Activated CD8-positive, alpha-beta T cell treated with anti-CD3 and anti-CD28 coated beads for 36 hours (primary cell): ENCODE measurements around the gene TFB1M. TPM values are rescaled to one million over a fixed set of nuclear protein-coding genes. Genes with fewer than 3 reads are reported as not detected.

Experiments
- ATAC-seq: fragments of 200-7000 bp; cut with Tn5 transposase; one replicate; pipeline ENCODE4 v1.10.0; 2021; ENCODE audit warnings: mild to moderate bottlenecking, moderate library complexity
- CTCF ChIA-PET: fragments of 350-600 bp; sonication (Branson Sonifier 250); formaldehyde crosslinking; loops from one replicate; lab custom pipeline; 2021; ENCODE audit warnings: antibody characterized with exemption; lab: Charles Lee
- POLR2A ChIA-PET: fragments of 350-600 bp; sonication (Branson Sonifier 250); formaldehyde crosslinking; loops from one replicate; lab custom pipeline; 2021; ENCODE audit warnings: antibody characterized with exemption; lab: Charles Lee
- DNase-seq: peaks from one replicate; pipeline ENCODE4 v3.0.0-alpha.2; 2020
- H3K27ac Mint-ChIP-seq: one replicate; pipeline ENCODE4 v1.8.0; 2021; ENCODE audit warnings: mild to moderate bottlenecking, mixed read lengths
- H3K27me3 Mint-ChIP-seq: one replicate; pipeline ENCODE4 v1.8.0; 2021; ENCODE audit warnings: mixed read lengths
- H3K36me3 Mint-ChIP-seq: one replicate; pipeline ENCODE4 v1.8.0; 2021; ENCODE audit warnings: low read depth, mixed read lengths
- H3K4me1 Mint-ChIP-seq: one replicate; pipeline ENCODE4 v1.8.0; 2021; ENCODE audit warnings: low read depth, mixed read lengths
- H3K4me3 Mint-ChIP-seq: one replicate; pipeline ENCODE4 v1.8.0; 2021; ENCODE audit warnings: mild to moderate bottlenecking, moderate library complexity, mixed read lengths
- H3K9me3 Mint-ChIP-seq: one replicate; pipeline ENCODE4 v1.8.0; 2021; ENCODE audit warnings: mixed read lengths
- CTCF ChIP-seq: fragments of 200-600 bp; IDR thresholded peaks from one replicate; pipeline ENCODE4 v1.8.0; 2022; ENCODE audit warnings: antibody characterized with exemption, mild to moderate bottlenecking
- intact Hi-C: fragments of 100-400 bp; cut with micrococcal nuclease; formaldehyde crosslinking; loops from one replicate; pipeline ENCODE4 v1.10.0; 2022
- total RNA-seq, 2 experiments: library from RNA; stranded (reverse); gene quantifications; one replicate each; pipeline ENCODE4 v1.2.3, GENCODE V29; 2021

Gene TFB1M
- total RNA-seq, 2 experiments from 2014 or later: 70.9 to 76.6 TPM

DNA sequence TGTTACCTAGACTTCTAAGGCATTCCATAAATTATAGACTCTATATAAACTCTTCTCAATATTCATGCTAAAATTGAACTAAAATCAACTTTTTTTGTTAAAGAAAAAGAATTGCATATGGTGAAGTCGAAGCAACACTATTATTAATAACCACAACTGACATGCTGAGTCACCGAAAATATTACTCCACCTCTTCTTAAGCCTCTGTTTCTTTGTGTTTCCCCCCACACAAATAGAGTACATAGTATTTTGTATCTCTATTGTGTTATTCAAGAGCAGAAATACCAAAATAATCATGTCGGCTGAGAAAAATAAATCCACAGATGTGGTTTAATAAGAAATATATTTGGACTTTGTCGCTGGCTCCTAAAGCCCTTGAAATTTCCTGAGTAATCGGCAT is 23.8 kb downstream of the TFB1M start:
- ATAC-seq (no peak), DNase-seq (no peak)
- Mint-ChIP-seq H3K4me3 (no peak overlapping the region), H3K27ac (no peak overlapping the region), H3K36me3 (peaks cover 53% of the 10 kb centered on the region), H3K9me3 (no peaks in the 10 kb centered on the region), H3K27me3 (no peaks in the 10 kb centered on the region), H3K4me1 (peaks cover 5% of the 10 kb centered on the region)
- intact Hi-C loops: no loop called here
- ChIA-PET CTCF (interaction anchor here (1.2 kb wide), 1 partner anchor 10 kb away, joined by 3 read pairs; no protein-coding TSS in a partner anchor), POLR2A (no interaction called here)
- no peak for TF ChIP-seq CTCF

DNA sequence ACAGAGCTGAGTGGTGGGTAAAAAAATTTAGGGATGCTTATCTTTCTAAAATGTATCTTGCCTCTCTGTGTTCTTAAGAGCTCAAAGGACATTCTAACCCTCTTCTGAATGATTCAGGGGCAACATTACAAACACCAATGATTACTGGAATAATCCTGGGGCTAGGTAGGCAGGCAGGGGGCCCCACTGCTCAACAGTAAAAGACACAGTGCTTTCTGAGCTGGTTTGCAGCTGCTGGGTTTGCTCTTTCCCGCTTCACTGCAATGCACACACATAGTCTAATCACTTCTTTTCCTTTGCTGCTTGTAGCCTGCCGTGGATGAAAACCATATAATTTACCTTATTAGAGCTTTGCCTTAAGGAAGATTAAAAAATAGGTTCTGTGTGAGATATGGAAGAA is 26.5 kb downstream of the TFB1M start:
- intact Hi-C loops: no loop called here
- TF ChIP-seq CTCF: no peak
- Mint-ChIP-seq H3K4me1 (peaks cover 5% of the 10 kb centered on the region), H3K27ac (no peak overlapping the region), H3K9me3 (no peaks in the 10 kb centered on the region), H3K27me3 (no peaks in the 10 kb centered on the region), H3K4me3 (no peak overlapping the region), H3K36me3 (peaks cover 53% of the 10 kb centered on the region)
- DNase-seq: no peak
- ChIA-PET POLR2A (interaction anchor here (1.5 kb wide), 1 partner anchor 26 kb away, joined by 5 read pairs; no protein-coding TSS in a partner anchor), CTCF (interaction anchor here (0.8 to 1.2 kb wide), 4 partner anchors 26 to 360 kb away, joined by 3 to 4 read pairs (median 3); no protein-coding TSS in a partner anchor)
- ATAC-seq: no peak

DNA sequence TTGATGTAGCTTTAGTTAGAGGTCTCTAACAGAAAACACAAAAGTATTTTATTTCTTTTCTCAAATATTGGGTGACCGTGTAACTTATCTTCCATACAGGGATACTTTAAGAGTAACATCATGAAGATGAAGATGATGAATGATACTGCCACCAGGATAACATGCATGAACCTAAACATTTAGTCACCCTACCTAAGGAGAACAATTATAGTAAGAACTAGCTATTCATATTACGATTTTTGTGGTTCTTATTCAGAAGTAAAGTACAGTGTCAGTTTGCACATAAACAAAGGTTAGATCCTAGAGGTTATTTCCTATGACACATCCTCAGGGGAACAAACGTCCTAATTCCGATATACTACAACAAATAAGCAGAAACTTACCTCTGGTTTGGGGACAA is 29.5 kb downstream of the TFB1M start:
- TF ChIP-seq CTCF: no peak
- ATAC-seq: no peak
- Mint-ChIP-seq H3K9me3 (no peaks in the 10 kb centered on the region), H3K4me3 (no peak overlapping the region), H3K27me3 (no peaks in the 10 kb centered on the region), H3K27ac (no peak overlapping the region), H3K4me1 (peaks cover 4% of the 10 kb centered on the region), H3K36me3 (peaks cover 47% of the 10 kb centered on the region)
- ChIA-PET CTCF (interaction anchor here (2.4 kb wide), 1 partner anchor 16 kb away, joined by 6 read pairs; no protein-coding TSS in a partner anchor), POLR2A (no interaction called here)
- intact Hi-C loops: no loop called here
- no peak for DNase-seq

GRCh38 chr6:155278319-155279049 is 35.8 kb downstream of the TFB1M start:
- peaks cover 8% of the 10 kb centered on the region for H3K4me1 Mint-ChIP-seq
- intact Hi-C loops: no loop called here
- no peak for TF ChIP-seq CTCF
- DNase-seq (no peak), ATAC-seq (no peak)
- ChIA-PET POLR2A (interaction anchor here (0.9 kb wide), 1 partner anchor 292 kb away, joined by 3 read pairs; no protein-coding TSS in a partner anchor), CTCF (interaction anchor here (1.7 to 2.0 kb wide), 2 partner anchors 10 to 31 kb away, joined by 4 to 6 read pairs; no protein-coding TSS in a partner anchor)
- no peaks in the 10 kb centered on the region for H3K27me3 Mint-ChIP-seq
- H3K9me3 Mint-ChIP-seq: no peaks in the 10 kb centered on the region
- peaks cover 27% of the 10 kb centered on the region for H3K36me3 Mint-ChIP-seq
- H3K27ac Mint-ChIP-seq: no peak overlapping the region
- no peak overlapping the region for H3K4me3 Mint-ChIP-seq

DNA sequence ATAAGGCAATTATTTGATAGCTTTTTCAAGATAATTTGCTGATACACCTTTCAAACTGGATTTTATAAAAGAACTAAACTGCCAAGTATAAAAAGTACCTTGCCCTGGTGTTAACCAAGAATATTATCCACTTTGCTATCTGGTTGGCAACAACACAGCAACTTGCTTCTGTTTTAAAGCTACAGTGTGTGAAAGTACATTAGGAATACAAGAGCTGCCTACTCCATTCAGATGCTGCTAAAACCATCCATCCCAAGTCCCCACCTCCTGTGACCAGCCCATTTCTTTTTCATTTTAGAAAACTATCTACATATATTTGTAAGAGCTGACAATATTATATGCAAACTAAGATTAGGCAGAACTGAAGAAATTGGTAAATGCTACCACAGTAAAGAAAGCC is 37.6 kb downstream of the TFB1M start:
- Mint-ChIP-seq H3K4me3 (no peak overlapping the region), H3K27me3 (no peaks in the 10 kb centered on the region), H3K4me1 (peaks cover 8% of the 10 kb centered on the region), H3K36me3 (peaks cover 27% of the 10 kb centered on the region), H3K9me3 (no peaks in the 10 kb centered on the region), H3K27ac (no peak overlapping the region)
- TF ChIP-seq CTCF: no peak
- POLR2A ChIA-PET: interaction anchor here (0.6 kb wide), 1 partner anchor 11 kb away, joined by 5 read pairs; no protein-coding TSS in a partner anchor
- ATAC-seq (no peak), DNase-seq (no peak)
- intact Hi-C loops: no loop called here
- CTCF ChIA-PET: interaction anchor here (1.3 to 2.0 kb wide), 6 partner anchors 8 to 348 kb away, joined by 3 to 6 read pairs (median 4); partner anchors contain the start of gene CLDN20
